HG02610 (cell line): ENCODE data around the gene TCN1.
"Not testable (repeated sequence)": the region's sequence is repeated elsewhere in the genome, so short reads cannot be mapped to it uniquely, and the experiment has no call there.

ENCODE experiments used
- ATAC-seq: cut with Tn5 transposase; IDR thresholded peaks from one replicate; pipeline ENCODE4 v1.9.1; 2021; ENCODE audit warnings: mild to moderate bottlenecking, moderate library complexity; ENCODE audit not compliant: unreplicated experiment

Gene TCN1, protein sequence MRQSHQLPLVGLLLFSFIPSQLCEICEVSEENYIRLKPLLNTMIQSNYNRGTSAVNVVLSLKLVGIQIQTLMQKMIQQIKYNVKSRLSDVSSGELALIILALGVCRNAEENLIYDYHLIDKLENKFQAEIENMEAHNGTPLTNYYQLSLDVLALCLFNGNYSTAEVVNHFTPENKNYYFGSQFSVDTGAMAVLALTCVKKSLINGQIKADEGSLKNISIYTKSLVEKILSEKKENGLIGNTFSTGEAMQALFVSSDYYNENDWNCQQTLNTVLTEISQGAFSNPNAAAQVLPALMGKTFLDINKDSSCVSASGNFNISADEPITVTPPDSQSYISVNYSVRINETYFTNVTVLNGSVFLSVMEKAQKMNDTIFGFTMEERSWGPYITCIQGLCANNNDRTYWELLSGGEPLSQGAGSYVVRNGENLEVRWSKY

DNA sequence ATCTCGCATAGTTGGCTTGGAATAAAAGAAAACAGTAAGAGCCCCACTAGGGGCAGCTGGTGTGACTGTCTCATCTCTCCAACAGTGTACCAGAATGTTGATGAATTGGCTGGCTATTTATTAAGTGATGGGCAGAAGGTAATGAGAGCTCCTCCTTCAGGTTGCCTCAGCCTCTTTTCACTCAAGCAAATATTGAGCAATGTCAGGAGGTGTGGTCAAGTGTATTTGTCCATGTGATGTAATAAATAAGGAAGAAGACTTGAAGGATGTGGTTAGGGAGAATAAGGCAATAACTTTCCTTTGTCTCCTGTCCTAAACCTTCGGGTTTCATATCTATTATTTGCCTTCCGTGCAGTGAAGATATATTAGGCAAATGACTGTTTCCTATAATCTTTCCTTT lies at the start of gene TCN1:
TCN1 (minus strand) TSS at position 91 of the 400 bp plus-strand sequence; CDS start at position 74, 17 bp downstream.
- no peak for ATAC-seq

DNA sequence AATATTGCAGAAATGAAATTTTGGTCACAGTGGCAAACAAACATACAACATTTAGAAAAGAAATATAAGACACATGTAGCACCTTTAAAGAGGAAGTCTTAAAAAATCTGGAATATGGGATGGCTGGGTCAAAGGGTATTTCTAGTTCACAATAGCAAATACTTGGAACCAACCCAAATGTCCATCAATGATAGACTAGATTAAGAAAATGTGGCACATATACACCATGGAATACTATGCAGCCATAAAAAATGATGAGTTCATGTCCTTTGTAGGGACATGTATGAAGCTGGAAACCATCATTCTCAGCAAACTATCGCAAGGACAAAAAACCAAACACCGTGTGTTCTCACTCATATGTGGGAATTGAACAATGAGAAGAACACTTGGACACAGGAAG lies 37.3 kb upstream of the TCN1 start:
- not testable (repeated sequence) for ATAC-seq

DNA sequence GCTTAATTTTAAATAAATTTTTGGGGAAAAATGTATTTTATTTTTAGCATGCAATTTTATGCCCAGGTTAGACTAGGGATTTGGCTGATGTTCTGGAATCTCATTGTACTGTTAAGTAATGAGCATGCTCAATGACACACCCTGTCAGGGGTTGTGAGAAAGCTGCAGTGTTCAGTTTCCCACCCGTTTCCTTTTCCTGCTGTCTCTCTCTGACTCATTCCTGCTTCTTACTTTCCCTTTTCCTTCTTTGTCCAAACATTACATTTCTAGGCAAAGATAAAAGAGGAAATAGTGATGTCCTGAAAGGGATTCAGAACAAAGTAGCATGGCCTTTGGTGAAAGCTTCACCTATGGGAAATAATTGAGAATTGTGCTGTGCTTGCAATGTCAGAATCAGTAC lies 35.0 kb upstream of the TCN1 start:
- ATAC-seq = no peak

DNA sequence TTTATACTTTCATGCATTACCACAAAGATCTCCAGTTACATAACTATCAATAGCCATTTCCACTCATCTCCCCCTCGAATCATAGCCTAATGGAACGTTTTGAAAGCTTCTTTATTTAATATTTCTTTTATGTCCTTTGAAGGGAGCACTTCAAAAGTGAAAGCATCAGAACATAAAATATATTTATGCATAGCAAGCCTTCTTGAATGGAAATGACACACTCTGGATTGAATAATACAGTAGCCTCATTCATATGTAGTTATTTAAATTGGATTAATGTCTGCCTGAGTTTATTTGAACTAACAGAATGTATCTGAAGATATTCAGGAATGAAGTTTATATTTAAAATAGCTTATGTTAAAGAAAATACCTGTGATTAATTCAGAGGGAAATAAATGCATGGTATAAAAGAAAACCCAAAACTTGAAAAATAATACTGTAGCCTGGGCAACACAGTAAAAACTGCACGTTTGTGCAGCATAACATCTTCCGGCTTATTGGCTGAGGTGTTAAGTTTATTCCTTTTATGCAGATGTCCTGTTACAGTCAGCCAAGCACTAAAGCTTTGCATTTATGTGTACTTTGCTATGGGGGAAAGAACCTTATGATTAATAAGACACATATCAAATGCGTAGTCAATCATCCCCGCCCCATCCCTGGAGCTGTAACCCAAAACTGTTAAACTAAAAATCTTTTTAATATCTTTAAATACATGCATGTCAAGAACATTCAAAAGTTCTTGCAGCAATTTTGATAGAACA lies 34.3 kb upstream of the TCN1 start:
- ATAC-seq = no peak

DNA sequence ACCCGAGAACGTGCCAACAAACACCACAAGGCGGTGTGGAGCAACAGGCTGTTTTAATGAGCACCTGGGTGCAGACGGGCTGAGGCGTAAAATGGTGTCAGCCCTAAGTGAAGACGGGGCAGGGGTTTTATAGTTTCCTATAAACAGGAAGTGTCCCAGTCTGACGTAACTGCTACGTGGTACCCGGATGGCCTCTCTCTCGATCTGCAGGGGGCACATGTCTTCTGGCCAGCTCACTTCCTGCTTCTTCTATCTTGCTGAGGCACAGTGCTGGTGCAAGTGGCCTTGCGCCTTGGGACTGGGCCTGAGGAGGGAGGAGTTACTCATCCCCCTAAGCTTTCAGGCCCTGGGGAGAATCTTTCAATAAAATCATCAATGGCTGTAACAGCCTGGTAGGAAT lies 33.2 kb upstream of the TCN1 start:
- no peak for ATAC-seq

DNA sequence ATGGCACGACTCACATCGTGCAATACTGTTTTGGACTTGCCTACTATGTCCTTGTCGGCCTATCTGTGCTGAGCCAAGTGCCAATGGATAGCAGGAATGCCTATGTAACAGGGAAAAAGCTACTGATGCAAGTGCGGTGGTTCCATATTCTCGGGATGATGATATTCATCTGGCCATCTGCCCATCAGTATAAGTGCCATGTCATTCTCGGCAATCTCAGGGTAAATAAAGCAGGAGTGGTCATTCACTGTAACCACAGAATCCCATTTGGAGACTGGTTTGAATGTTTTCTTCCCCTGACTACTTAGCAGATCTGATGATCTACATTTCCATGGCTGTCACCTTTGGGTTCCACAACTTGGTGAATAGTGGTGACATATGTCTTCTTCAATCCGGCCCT lies 32.4 kb upstream of the TCN1 start:
- ATAC-seq = no peak

DNA sequence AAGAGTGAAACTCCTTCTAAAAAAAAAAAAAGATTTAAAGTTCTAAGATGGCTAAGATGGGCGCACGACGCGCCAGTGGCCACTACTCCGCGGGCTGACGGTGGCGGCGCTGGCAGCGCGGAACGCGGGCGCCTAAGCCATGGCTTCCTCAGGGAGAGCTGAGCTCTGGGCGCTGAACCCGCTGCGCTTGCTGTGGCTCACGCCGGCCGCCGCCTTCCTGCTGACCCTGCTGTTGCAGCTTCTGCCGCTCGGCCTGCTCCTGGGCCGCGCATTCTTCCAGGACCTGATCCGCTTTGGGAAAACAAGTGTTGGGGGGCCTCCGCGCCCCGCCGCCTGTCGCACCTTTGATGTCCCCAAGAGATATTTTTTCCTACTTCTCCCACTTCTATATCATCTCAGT lies 31.8 kb upstream of the TCN1 start:
- ATAC-seq = no peak

DNA sequence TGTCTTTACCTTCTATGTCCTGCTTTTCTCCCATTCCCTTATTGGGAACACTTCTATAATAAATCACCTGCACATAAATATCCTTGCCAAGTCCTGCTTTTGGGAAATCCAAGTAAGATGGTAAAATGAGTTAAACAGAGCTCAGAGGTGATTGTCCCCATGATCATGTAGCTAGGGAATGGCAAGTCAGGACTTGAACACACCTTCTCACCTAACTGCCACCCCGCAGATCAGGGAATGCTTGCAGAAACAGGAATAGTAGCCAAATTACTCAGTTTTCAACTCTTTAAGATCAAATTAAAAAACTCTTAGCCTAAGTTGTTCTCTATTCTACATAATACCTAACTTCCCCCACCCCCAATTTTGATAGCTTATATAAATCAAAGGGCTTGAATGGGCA lies 28.3 kb upstream of the TCN1 start:
- no peak for ATAC-seq

DNA sequence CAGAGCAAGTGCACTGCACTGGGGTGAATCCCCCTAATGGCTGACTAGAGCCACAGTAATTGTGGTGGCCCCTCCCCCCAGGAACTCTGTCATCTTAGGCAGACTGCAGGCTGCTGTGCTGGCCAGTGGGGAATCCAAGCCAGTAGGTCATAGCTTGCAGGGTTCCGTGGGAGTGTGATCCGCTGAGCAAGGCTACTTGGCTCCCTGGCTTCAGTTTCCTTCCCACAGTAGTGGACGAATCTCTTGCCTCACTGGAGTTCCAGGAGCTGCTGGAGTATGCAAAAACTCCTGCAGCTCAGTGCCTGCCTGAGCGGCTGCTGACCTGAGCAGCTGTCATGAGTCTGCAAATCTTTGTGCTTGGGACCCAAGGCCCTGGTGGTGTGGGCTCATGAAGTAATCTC lies 25.5 kb upstream of the TCN1 start:
- no peak for ATAC-seq

DNA sequence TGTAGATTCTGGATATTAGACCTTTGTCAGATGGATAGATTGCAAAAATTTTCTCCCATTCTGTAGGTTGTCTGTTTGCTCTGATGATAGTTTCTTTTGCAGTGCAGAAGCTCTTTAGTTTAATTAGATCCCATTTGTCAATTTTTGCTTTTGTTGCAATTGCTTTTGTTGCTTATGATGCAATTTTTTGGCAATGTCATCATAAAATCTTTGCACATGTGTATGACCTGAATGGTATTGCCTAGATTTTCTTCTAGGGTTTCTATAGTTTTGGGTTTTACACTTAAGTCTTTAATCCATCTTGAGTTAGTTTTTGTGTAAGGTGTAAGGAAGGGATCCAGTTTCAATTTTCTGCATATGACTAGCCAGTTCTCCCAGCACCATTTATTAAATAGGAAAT lies 20.9 kb upstream of the TCN1 start:
- not testable (repeated sequence) for ATAC-seq

DNA sequence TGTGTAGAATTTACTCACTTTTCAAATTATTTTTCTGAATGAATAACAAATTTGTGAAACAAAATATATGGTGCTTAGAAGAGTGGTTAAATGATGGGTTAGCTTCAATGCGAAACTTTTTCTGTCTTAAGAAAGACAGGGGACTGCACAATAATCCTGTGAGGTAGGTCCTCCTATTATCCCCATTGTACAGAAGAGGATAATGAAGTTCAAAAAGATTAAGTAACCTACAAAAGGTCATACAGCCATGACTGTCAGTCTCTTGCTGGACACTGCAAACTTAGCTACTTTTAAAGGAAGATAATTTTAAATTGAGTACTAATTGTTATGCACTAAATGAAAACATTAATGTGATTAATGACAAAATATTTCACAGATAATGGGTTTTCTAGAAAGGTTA lies 17.3 kb upstream of the TCN1 start:
- no peak for ATAC-seq

DNA sequence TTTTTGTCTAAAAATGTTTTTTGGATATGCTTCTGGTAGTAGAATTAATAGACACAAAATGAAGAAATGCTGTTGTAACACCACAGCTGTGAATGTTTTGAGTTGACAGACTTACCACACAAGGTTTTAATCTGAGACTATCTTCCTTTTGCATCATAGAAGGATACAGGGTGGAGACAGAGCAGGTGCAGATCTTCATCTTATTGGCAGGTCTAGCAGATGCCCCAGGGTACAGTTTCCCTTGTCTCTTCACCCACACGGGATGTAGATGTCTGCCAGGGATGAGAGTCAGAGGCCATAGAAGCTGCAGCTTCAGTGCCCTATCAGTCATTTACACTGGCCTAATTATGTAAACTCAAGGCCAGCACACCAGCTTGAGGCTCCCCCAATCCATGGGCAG lies 13.3 kb upstream of the TCN1 start:
- ATAC-seq = no peak

DNA sequence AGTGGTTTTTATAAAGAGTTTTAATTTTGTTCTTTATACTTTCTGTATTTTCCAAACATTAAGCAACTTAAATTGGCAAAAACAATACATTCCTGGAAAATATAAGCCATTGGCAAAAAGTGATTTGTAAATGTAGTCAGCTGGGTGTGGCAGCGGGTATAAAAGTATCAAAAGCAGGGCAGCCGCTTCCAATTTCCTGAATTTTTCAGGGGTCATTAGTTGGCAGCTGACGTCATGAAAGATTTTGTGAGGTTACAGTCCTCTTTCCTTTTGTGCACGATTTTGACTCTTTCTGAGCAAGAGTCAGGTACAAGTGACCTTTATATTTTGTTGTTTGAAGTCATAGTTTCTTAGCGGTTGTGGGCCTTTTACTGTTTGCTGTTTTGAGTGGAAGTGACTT lies 12.3 kb upstream of the TCN1 start, which contains the start of gene OOSP3:
OOSP3 (plus strand) TSS at position 208 of the 400 bp plus-strand sequence; CDS start at position 235, 27 bp downstream.
- ATAC-seq = no peak

DNA sequence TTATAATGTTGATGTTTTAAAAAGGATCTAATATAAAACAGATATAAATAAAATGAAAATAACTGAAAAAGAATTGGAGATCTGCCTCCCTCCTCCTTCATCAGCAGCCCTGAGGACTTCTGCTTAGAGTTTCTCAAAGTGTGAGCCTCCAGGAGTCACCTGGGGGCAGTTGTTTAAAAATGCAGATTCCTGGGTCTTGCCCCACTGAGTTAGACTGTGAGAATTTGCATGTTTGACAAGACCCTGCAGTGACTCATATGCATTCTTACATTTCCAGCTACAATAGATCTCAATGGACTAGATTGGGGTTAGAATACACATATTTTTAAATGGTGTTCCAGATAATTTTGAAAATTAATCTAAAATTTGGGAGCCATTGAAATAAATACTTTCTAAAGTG lies 11.5 kb upstream of the TCN1 start:
- no peak for ATAC-seq

DNA sequence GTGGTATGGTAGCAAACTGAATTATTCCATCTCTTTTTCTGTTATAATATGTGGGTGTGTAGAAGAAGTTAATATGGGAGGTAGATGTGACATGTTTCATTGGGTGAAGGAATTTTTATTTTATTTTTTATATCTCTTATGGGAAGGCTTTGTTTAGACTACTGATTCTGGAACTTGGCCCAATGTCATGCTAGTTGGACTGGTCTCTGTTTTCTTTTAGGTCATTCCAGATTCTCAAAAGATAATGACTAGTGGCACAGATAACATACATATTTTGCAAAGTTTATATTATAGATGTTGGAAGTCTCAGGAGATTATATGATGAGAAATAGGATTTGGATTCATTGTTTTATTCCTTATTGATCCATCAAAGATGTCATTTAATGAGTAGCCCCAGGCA lies 11.0 kb upstream of the TCN1 start:
- ATAC-seq = no peak

DNA sequence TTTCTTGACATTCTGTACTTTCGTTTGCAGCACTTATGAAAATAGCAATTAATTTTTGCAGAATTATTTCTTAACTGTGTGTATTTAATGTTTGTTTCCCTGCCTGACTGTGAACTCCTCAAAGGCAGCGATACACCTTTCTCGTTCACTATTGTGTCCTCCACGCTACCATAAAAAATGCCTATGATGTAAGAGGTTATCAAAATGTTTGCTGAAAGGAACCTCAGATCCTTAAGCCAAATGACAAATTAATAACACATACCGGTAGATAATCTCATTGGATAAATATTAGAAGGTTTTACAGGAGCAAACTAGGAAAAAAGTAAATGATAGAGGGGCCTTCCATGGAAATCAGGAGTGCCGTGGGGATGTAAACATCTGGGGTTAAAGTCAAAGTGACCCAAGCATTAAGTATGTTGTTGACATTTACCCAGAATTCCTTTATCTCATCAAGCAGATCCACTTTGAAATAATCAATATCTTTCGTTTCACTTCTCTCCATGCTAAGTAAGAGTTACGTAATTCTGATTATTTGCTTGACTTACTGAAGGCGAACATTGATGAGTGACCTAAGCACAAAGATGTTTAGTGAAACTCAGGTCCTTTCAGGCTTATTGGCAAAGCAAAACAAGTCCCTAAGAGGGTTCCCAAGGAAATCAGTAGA lies 9.7 kb upstream of the TCN1 start:
- ATAC-seq = no peak

DNA sequence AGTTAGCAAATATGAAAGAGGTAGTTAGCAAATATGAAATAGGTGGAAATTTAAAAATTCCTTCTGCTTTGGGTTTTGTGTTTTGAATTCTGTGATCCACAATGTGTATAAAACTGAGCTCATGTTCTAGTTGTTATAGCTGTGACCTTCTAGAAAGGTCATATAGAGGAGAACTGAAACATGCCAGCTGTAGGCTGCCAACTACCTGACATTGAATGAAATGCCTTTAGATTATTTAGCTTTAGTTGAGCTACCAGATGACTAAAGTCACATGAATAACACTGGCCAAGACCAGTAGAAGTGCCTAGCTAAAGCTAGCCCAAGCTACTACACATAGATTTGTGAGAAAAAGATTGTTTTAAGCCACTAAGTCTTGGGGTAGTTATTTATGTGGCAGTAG lies 5.8 kb upstream of the TCN1 start:
- ATAC-seq = no peak

DNA sequence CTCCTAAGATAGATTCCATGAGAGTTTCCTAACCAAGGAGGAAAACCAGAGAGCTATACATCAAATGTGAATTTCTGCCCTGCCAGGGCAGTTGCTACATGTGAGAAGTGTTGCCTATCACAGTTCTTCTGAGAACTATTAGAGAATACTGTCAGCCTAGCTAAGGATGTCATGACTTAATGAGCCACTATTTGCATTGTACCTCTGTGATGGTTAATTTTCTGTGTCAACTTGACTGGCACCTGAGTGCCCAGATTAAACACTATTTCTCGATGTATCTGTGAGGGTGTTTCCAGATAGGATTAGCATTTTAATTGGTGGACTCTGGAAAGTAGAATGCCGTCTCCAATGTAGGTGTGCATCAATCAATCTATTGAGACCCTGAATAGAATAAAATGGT lies 1.7 kb upstream of the TCN1 start:
- no peak for ATAC-seq

DNA sequence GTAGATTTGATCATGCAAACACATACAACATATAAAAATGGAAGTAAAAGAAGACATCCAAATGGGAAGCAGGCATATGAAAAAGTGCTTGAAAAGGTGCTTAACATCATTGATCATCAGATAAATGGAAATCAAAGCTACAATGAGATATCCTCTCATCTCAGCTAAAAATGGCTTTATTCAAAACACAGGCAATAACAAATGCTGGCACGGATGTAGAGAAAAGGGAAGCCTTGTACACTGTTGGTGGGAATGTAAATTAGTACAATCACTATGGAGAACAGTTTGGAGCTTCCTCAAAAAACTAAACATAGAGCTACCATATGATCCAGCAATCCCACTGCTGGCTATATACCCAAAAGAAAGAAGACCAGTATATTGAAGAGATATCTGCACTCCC lies 549 bp upstream of the TCN1 start:
- no peak for ATAC-seq

DNA sequence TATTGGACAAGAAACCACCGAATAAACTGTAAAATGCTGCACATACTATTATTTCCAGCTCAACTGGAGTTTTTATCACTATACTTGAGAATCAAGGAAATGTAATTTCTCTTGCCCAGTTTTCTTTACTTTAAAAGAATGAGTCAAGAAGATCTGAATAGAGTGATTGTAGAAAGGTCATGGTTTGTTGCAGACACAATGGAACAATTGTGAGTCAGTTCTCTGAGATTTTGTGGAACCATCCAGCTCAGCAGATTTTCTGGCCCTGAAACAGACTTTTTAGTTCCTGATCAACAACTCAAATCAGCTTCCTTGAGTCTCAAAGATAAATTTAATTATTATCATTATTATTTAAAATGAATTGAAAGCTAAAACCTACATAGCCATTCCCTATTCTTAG lies 1.3 kb downstream of the TCN1 start:
- no peak for ATAC-seq

DNA sequence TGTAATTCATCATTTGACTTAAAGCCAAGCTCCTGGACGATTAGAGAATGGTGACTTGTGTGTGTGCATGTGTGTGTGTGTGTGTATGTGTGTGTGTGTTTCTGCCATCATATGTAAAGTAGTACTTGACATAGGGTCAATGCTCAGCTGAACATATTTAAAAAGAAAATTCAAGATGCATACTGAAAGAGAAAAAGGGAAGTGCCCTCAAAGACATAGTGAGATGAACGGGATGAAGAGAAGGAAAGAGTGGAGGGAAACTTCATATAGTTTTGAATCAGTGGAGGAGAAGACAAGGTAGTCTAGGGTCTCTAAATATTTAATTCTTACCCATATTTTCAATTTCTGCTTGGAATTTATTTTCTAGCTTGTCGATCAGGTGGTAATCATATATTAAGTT lies 4.0 kb downstream of the TCN1 start:
- ATAC-seq = no peak

DNA sequence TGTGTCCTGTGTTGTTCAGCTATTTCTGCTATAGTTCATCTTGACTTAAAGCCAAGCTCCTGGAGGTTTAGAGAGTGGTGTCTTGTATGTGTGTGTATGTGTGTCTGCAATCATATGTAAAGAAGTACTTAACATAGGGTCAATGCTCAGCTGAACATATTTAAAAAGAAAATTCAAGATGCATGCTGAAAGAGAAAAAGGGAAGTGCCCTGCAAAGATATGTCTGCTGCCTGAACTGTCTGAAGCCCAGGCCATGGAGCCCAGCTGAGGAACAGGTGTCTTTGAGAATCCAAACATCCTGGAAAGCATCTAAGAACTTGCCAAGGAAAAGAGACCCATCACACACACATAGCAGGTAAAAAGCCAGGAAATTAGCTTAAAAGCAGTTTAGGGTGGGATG lies 6.6 kb downstream of the TCN1 start:
- no peak for ATAC-seq
